ENCODE data around the gene STAT5B. TPM values are rescaled to one million over a fixed set of nuclear protein-coding genes. Genes with fewer than 3 reads are reported as not detected.

STAT5B gene
- total RNA-seq, 4 donors from 2014 or later: 57.6 to 72.6 (median 63.3) TPM

- Histone ChIP-seq H3K27me3 (no peaks in the 10 kb centered on the region), H3K36me3 (no peaks in the 10 kb centered on the region), H3K27ac (no peak overlapping the region), H3K4me1 (peaks cover 1 to 5% of the 10 kb centered on the region in 2 donors), H3K4me3 (replicated peaks in 1 of 3) (no peak overlapping the region), H3K9me3 (no peaks in the 10 kb centered on the region)
- DNase-seq: no peak
- TF ChIP-seq POLR2A (IDR thresholded peaks at IDR 0.05) (no peak), CTCF (IDR thresholded peaks at IDR 0.05) (no peak)
- intact Hi-C loops (cut with DNase I): no loop called here
- WGBS, 2 donors: 93 to 94% methylated on average over 6 of the region's 6 CpGs
These were observed 15.9 kb downstream of the STAT5B start for GRCh38 chr17:42260318-42260717.

GRCh38 chr17:42255445-42255844 is 20.7 kb downstream of the STAT5B start:
- intact Hi-C loops (cut with DNase I): no loop called here
- 94 to 95% methylated on average over 8 of the region's 8 CpGs for WGBS, 2 donors
- Histone ChIP-seq H3K4me3 (replicated peaks in 1 of 3) (no peak overlapping the region), H3K27ac (peak overlapping the region in 1 of 3 donors; percentile 63), H3K4me1 (peaks cover 11 to 13% of the 10 kb centered on the region in 2 donors), H3K27me3 (no peaks in the 10 kb centered on the region), H3K9me3 (no peaks in the 10 kb centered on the region), H3K36me3 (no peaks in the 10 kb centered on the region)
- TF ChIP-seq POLR2A (IDR thresholded peaks at IDR 0.05) (no peak), CTCF (IDR thresholded peaks at IDR 0.05) (no peak)
- no peak for DNase-seq

- intact Hi-C loops (cut with DNase I): no loop called here
- Histone ChIP-seq H3K36me3 (no peaks in the 10 kb centered on the region), H3K27ac (no peak overlapping the region), H3K9me3 (no peaks in the 10 kb centered on the region), H3K4me3 (replicated peaks in 1 of 3) (no peak overlapping the region), H3K27me3 (no peaks in the 10 kb centered on the region), H3K4me1 (peaks cover 15 to 30% of the 10 kb centered on the region in 2 donors)
- no peak for DNase-seq
- no peak for TF ChIP-seq CTCF (IDR thresholded peaks at IDR 0.05)
- no peak for TF ChIP-seq POLR2A (IDR thresholded peaks at IDR 0.05)
- WGBS, 2 donors: 93 to 98% methylated on average over 5 of the region's 5 CpGs
These were observed 22.6 kb downstream of the STAT5B start for GRCh38 chr17:42253578-42253977.

GRCh38 chr17:42252597-42253550 is 23.3 kb downstream of the STAT5B start:
- intact Hi-C loops (cut with DNase I): no loop called here
- Histone ChIP-seq H3K4me1 (peaks cover 20 to 30% of the 10 kb centered on the region in 2 donors), H3K36me3 (no peaks in the 10 kb centered on the region), H3K4me3 (replicated peaks in 1 of 3) (no peak overlapping the region), H3K9me3 (no peaks in the 10 kb centered on the region), H3K27ac (no peak overlapping the region), H3K27me3 (no peaks in the 10 kb centered on the region)
- 73 to 80% methylated on average over 4 of the region's 4 CpGs for WGBS, 2 donors
- no peak for DNase-seq
- TF ChIP-seq POLR2A (IDR thresholded peaks at IDR 0.05) (no peak), CTCF (IDR thresholded peaks at IDR 0.05) (no peak)

GRCh38 chr17:42251115-42251514 is 25.1 kb downstream of the STAT5B start:
- no peak overlapping the region for H3K27ac ChIP-seq
- 67 to 79% methylated on average over 2 of the region's 2 CpGs for WGBS, 2 donors

More at GRCh38 chr17:42251115-42251514, 25.1 kb downstream of the STAT5B start:
- H3K27me3 ChIP-seq: no peaks in the 10 kb centered on the region
- TF ChIP-seq CTCF (IDR thresholded peaks at IDR 0.05): no peak
- no peak for TF ChIP-seq POLR2A (IDR thresholded peaks at IDR 0.05)
- no peaks in the 10 kb centered on the region for H3K36me3 ChIP-seq
- DNase-seq: no peak
- H3K4me3 ChIP-seq (replicated peaks in 1 of 3): no peak overlapping the region
- no peaks in the 10 kb centered on the region for H3K9me3 ChIP-seq
- peaks cover 20 to 30% of the 10 kb centered on the region in 2 donors for H3K4me1 ChIP-seq
- intact Hi-C loops (cut with DNase I): no loop called here

Measured in thyroid gland (tissue), 4 donors.